GM19372 (cell line): ENCODE measurements around the gene DNAJC27.

Source experiments
- ATAC-seq: cut with Tn5 transposase; IDR thresholded peaks from one replicate; pipeline ENCODE4 v1.9.1; 2021; ENCODE audit warnings: mild to moderate bottlenecking, low read depth, moderate library complexity; ENCODE audit not compliant: unreplicated experiment

Gene DNAJC27

DNA sequence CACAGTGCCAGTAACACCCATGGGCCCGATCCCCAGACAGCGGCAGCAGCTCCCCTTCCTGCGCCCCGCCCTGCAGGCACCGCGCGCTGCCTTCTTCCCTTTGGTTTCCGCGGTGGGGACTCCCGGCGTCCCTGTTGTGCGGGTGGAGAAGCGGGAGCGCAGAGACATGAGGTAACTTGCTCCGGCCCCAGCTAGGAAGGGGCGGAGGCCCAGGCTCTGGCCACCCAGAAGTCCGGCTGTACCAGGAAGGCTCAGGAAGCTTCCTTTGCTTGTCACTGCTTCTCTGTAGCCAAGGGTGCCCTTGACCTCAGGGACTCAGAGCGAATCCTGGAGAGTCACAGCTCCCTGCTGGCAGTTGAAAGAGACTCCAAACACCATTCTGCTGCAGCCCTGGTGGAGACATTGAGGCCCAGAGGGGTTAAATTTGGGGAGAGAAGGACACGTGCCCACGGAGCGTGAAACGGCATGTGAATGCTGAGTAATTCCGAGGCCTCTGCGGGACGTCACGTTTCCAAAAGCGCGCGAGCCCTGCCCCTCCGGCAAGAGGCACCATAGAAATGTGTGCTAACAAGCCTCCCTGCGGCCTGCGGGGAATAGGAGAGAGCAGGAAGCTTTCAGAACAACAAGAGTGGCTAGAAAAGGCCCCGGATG, 45.0 kb downstream of the DNAJC27 start:
- no peak for ATAC-seq

DNA sequence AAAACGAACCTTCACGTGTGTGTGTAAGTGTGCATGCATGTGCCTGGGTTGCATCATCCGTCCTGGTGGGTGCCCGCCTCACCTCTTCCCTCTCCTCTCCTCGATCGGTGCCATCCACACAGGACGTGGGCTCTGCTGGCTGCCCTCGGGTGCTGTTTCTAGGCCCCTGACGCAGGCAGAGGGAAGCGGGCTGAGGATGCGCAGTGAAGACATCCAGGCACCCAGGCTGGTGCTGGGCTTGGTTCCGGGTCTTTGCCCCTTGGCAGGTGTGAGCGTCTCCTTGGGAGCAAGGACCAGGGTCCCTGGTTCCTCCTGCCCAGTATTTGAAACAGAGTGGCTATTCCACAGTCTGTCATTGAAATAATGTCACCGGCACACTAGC, 45.5 kb downstream of the DNAJC27 start:
- ATAC-seq, result no peak

DNA sequence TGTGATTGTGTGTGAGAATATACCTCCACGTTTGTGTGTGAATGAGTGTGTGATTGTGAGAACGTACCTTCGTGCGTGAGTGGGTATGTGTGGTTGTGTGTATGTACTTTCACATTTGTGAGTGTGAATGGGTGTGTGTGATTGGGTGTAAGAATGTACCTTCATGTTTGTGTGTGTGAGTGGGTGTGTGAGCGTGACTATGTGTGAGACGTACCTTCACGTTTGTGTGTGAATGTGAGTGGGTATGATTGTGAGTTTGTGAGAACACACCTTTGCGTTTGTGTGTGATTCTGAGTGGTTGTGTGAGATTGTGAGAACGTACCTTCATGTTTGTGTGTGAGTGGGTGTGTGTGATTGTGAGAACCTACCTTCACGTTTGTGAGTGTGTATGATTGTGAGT, 45.9 kb downstream of the DNAJC27 start:
- no peak for ATAC-seq

DNA sequence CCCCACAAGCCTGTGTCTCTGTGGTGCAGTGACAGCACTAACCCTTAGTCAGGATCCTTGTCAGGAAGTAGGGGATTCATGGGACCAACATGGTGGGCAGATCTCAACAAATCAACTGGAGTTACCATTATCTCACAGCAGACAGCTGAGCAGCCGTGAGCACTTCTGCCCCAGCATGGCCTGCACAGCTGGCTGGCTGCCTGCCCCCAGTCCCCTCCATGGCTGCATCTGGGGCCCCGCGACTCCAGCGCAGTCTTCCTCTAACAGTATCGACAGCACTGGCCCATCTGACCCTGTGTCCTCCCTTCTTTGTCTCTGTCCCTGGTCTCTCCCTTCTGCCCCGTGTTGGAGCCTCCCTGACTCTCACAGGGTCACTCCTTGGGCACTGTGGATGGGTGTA, 47.0 kb downstream of the DNAJC27 start:
- ATAC-seq, result no peak

DNA sequence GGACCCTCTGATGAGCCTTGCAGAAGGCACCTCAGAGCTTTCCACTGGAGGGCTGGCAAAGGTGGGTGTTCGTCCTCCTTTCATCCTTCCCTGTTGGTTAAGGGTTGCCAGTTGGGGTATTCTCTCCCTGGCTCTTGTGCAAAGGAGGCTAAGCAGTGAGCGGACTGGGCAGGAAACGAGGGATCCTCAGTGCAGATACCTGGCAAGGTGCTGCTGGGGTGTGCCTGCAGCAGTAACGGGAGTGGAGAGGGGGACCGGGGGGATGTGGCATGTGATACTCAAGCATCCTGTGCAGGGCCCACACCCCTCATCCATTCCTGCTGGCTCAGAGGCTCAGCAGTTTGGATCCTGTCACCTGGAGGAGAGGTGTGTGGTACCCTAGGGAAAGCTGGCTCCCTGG, 47.5 kb downstream of the DNAJC27 start:
- ATAC-seq, result no peak

DNA sequence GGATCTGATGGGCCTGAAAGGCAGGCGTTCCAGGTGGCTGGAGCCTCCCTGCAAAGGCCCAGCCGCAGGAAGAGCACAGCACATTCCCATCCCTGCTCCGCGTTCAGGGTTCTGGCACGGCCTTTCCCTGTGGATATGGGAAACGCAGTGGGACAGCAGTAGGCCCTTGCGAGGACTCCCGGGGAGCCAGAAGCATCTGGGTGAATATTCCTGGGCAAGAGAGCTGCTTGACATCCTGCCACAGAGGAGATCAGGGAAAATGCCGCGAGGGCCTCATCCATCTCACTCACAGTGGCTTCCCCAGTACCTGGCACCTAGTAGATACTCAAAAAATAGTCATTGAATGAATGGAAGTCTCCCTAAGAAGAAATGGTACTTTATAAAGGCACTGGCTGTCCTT, 48.6 kb downstream of the DNAJC27 start:
- ATAC-seq, result no peak

DNA sequence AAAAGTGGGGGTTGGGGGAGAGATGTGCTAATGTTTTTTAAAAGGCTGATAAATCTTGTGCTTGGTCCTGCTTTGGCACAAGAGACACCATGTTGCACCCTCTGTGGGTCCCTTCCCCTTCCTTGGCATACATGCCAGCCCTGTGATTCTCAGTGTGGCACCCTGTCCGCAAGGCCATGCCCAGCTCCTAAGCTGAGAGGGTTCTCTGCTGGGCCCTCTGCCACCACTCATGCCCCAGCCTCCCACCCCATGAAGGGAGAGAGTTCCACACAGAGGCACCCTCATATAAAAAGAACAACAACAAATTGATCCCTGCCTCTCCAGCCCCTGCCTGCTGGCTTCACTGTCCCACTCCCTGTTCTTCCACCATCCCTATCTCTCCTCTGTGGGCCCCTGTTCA, 49.2 kb downstream of the DNAJC27 start:
- ATAC-seq, result no peak

DNA sequence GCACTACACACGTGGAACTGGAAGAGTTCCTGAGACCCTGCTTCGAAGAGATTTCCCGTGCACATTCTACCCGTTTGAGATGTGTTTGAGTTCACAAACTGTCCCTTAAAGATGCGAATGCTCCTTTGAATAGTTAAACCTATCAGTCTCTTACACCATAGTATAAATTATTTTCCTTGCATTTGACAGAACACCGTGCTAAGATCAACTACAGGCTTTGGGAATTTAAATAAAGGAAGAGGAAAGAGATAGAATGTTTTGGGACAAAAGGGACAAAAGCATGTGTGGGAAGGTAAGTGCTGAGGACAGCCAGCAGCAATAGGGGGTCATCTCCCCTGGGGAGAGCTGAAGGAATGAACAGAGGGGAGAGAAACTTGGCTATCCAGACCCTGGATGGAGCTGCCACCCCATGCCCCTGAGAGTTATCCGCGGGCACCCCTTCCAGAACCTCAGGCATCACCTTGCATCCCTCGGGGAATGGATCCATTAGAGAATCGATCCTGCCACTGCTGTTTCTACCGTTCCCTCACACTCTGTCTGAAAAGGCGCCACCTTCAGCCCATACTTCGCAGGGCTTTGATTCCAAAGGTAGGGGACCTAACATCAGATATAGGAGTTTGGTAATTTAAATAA, 50.8 kb downstream of the DNAJC27 start:
- no peak for ATAC-seq

DNA sequence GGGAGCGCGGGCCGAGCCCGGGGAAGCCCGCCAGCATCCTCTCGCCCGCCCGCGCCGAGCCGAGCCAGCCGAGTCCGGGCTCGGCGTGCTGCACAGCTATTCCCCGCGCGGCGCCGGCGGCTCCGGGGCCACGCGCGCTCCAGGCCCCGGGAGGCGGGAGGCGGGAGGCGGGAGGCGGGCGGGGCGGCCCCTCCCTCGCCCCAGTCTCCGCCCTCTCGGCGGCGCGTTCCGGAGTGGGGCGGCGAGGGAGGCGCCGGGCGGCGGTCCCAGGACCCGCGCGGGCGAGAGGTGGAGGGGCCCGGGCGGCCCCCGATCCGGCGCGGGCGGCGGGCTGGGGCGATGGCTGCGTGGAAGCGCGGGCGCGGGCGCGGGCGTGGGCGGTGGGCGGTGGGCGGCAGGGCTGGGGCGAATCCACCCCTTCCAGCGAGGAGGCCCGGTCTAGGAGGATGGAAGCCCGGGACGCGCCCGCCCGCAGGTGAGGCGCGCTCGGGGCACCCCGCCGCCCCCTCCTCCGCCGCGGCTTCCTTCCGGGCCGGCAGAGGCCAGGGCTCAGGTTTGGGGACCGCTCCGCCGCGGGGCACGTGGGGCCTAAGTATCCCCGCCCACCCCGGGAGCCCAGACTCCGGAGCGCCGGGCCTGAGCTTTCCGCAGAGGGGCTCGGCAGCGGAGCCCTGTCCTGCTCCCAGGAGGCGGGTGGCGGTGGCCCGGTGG, 51.5 kb downstream of the DNAJC27 start, which contains the start of gene ADCY3:
ADCY3 (minus strand) TSS at position 140 of the 711 bp plus-strand sequence. CDS start 1,250 bp downstream, outside the sequence.
- ATAC-seq, result peak; percentile 59

DNA sequence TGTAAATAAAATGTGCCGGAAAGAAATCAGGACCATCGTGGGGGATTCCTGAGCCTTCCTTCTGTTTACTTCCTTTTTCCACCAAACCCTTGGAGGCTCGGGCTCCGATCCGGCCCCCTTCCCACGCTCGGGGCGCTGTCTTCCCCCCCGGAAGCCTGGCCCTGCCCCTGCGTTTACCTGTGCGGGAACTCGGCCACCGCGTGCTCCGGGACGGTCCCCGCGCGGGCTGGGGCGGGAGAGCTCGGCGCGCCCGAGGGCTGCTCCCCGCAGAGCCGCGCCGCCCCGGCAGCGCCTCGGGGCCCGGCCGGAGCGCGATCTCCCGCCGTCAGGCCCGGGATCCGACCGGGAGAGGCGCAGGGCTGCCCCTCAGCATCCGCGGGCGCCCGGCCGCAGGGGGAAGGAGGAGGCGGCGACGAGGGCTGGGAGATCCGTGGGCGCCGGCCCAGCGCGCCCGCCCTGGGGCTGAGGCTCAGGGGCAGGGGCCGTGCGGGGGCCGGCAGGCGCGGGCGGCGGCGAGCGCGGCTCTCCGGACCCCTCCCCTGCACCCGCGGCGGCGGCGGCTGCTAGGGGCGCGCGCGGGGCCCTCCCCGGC, 52.2 kb downstream of the DNAJC27 start:
- ATAC-seq, result peak; percentile 24

DNA sequence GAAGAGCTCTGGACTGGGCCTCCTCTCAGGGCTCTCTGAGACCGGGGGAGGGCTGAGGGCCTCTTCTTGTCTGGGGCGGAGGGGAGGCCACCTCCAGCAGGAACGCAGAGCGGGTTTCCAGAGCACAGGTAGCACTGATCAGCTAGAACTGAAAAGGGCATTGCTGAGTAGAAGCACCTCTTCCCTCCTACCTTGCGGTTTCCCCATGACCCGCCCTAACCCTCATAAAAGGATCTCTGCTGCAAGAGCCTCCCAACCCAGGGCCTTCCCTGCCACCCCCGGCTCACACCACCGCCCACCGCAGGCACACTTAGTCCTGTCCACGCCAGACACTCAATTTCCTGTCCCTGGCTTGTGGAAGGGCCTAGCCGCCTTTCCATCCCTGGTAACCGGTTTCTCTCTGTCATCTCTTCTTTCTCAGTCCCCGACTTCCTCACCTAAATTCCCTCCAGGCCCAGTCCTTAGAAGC, 52.7 kb downstream of the DNAJC27 start:
- ATAC-seq, result no peak

DNA sequence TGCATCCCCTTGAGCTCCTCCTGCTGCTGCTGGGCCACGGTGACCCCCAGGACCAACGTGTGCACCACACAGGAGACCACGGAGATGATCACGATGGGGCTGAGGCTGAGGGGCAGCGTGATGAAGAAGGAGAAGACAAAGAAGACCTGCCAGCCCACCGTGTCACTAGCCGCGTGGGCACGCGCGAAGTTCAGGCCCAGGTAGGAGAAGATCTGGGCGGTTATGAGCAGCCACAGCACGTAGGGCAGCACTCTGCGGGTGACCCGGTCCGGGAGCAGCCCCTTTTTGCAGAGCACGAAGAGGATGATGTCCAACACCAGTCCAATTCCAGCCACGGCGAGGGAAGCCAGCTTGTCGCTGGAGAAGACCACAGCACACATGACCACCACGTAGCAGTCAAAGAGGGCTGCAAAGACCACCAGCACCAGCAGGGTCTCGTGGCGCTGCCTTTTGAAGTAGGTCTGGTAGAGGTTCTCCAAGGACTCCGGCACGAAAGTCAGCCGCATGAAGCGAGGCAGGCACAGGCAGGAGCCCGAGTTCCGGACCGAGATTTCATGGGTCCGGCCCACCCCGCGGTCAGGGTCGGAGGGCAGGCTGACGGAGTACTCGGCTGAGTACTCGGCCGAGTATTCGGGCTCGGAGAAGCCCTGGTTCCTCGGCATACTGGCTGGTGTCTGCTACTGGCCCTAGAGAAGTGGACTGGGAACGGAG, 53.3 kb downstream of the DNAJC27 start:
- no peak for ATAC-seq

DNA sequence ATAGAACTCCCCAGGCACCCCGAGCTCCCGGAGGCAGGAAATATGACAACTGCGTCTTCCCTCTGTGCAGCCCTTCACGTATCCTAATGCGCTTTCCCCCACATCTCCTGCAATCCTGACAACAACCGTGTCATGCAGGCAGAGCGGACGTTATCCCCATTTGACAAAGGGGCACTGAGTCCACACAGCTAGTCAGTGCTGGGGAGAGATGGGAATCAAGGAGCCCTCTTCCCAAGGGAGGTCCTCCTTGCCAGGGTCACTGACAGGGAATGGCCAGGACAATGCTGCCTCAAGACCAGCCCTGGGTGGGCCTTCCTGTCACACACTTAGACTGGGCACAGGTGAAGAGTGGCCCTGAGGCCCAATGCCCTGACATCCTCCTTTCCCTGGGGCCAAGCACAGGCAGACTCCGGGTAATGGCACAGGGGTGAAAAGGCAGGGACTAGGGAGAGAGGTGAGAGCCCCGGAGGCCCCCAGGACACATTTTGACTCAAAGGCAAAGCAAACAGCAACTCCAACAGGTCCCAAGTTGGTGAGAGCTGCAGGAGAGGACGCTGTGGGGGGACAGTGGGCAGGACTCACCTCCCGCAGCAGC, 53.9 kb downstream of the DNAJC27 start:
- no peak for ATAC-seq

DNA sequence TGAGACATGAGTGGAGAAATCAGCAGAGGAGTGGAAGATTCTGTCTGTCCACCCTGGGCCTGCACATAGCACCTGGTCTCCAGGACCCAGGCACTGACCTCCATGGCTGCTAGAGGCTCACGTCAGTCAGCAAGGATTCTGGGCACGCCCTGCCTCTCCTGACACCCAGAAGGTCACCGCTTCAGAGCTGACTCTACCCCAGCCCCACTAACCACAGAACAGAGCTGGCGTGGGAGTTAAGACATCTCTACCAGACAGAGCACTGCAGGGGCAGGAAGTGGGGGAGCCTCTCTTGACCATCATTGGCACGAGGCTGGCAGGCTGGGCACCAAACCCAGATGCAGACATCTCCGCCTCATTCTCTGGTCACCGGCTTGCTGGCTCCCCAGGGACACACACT, 54.7 kb downstream of the DNAJC27 start:
- no peak for ATAC-seq

DNA sequence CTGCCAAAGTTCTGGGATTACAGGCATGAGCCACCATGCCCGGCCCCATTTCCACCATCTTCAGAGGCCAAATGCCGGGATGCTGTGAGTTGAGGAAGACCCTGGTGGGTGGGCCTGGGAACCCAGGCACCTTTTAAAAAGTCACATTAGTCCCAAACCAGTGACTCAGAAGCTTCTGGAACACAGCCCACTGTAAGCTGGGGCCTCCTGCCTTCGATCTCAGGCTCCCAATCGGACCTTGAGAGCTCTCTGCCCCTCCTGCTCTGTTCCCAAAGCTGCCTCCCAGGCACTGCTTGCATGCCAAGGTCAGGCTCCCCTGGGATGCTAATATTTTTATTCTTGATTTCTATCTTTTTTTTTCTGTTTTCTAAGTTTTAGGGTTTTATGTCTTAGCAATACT, 56.0 kb downstream of the DNAJC27 start:
- no peak for ATAC-seq

DNA sequence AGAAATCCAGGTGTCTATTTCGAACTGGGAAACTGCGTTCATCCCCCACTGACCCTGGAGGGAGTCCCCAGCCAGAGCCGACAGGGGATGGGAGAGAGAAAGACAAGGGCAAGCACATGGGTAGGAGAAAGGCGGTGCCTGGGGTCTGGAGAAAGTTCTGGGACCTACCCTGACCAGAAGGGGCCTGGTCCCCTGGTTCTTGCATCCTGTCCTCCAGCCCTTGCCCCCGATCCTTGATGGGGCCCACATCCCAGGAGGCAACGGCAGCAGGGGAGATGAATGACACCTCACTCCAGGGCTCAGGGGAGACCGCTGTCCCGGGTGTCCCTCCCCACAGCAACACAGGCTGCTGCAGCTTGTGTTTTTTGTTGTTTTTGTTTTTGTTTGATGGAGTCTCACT, 56.6 kb downstream of the DNAJC27 start:
- no peak for ATAC-seq

DNA sequence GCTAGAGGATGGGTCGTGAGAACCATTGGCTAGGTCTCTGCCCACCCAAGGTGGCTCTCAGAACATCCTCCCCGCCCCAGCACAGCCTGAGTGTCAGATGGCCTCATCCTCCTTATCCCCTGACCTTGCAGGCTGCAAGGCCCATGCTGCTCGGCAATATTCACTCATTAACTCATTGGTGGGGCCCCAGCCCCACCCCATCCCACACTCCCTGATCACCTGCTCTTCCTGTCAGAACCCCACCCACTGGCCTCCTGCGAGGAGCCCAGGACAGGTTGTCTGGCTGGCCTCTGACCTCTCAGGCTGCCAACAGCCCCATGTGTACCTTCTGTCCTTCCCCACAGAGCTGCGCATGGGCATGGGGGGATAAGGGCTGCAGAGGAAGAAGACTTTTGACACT, 57.0 kb downstream of the DNAJC27 start:
- no peak for ATAC-seq

DNA sequence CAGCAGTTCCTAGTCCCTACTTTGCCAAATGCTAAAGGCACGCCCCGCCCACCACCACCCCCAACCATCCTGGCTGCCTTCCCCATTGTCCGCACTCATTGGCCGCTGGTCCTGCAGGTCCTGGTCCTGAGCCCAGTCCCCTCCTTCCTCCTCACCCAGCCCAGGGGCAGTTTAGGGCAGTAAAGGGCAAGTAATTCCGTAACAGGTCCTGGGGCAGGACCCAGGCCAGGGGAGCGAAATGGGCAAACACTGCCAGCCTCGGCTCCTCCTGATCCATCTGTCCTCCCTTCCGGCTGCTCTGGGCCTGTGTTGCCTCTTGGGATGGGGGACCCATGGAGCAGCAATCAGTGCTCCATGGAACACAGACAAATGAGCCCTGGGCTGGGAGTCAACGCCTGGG, 57.8 kb downstream of the DNAJC27 start:
- no peak for ATAC-seq

DNA sequence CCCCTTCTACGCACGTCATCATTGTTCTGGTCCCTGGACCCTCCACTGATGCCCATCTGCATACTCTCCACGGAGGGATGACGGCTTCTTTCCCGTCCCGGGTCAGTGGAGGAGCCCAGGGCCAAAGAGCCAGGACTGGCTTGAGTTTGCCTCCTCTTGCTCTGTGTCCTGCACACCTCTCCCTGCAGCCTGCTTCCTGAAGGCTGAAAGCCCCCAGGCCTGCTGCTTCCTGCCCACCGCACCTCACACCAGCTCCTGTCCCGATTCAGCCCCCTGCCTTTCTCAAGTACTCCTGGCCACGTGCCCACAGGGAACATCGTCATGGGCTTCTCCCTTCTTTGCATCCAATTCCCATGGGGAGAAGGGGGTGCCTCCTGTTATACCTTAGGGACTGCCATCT, 58.8 kb downstream of the DNAJC27 start:
- no peak for ATAC-seq

DNA sequence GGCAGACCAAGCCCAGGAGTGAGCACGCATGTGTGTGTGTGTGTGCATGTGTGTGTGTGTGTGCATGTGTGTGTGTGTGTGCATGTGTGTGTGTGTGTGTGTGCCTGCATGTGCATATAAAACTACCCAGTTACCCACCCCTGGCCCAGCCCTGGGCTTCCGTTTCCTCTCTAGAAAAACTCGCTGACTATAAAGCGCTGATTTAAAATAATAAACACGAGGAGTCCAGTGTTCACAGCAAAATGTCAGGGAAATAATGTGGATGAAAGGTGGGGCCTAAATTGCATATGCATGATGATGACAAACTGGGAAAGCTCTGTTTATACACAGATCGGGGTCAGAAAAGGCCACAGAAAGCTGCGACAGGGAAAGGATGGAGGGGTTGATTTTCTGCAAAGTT, 59.2 kb downstream of the DNAJC27 start:
- no peak for ATAC-seq
